OCI-M1 (cell line): ENCODE results near the gene NEU3.
"Not testable (repeated sequence)": the region's sequence is repeated elsewhere in the genome, so short reads cannot be mapped to it uniquely, and the experiment has no call there.

ENCODE experiments used
- DNase-seq: peaks from one replicate; lab custom pipeline; 2025; lab: John Stamatoyannopoulos, UW

Gene NEU3

DNA sequence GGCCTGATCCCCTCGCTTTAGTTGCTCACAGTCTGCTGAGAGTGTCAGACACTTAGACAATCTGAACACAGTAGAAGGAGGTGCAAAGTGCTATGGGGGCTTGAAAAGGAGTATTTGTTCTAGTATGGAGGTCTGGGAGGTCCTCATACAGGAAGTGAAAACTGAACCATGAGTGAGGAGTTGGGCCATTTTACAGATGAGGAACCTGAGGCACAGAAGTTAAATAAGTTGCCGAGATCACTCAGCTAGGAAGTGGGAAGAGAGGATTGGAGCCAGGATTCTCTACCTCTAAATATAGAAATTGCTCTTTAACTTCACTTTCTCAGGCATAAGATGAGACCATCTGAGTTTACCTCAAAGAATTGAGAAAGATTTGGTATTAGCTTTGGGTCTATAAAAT is 4.0 kb upstream of the NEU3 start:
- no peak for DNase-seq

DNA sequence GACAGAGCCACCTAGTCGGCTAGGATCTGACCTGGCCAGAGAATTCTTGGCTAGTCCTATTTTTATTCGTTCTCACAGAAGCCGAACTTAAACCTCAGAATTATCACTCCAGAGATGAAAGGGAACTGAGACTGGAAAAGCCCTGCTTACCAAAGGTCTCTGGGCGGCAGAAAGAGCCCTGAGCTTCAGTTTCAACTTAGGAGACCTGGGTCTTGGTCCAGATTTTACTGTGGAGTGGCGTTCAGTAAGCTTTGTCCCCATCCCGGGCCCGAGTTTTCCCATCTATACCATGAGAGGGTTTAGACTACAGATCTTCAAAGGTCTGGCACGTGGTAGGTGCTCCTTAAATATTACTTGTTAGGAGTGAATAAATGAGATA is 516 bp downstream of the NEU3 start:
- DNase-seq, result no peak

DNA sequence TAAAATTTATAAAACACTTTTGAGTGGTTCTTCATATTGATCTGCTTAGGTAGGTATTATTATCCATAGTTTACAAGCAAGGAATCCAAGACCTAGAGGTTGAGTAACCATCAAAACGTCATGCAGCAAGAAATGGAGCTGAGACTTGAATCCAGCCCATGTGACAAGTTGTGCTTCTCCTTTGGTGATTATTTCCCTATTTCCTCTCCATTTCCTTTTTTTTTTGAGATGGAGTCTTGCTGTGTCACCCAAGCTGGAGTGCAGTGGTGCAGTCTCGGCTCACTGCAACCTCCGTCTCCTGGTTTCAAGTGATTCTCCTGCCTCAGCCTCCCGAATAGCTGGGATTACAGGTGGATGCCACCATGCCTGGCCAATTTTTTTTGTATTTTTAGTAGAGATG is 1.4 kb downstream of the NEU3 start:
- peak; percentile 56 for DNase-seq

DNA sequence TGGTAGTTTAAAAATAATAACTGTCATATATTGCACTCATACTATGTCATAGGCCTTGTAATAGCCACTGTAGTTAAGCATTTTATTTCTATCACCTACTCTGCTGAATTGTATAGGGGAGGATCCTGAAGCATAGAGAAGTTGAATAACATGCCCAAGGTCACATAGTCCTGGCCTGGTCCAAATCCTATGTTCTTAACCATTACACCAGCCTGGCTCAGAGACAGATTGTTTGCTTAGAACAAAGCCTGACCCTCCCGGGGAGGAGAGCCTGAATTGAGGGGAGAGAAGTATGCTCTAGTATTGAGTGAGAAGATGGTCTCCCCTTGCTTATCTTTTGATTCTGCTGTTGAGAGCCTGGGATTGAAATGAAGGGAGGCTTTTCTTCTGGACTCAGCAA is 2.2 kb downstream of the NEU3 start:
- no peak for DNase-seq

DNA sequence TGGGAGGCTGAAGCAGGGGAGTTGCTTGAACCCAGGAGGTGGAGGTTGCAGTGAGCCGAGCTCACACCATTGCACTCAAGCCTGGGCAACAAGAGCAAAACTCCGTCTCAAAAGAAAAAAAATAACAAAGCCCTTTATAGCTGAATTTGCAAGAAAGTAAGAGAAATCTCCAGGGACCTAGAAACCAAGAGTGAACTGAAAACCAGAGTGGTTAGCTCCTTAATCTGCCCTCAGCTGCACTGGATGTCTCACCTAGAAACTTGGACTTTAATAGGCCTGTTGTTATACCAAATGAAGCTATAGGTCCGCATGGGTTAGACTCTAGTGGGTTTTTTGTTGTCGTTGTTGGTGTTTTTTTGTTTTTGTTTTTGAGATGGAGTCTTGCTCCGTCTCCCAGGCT is 4.1 kb downstream of the NEU3 start:
- DNase-seq, result no peak

DNA sequence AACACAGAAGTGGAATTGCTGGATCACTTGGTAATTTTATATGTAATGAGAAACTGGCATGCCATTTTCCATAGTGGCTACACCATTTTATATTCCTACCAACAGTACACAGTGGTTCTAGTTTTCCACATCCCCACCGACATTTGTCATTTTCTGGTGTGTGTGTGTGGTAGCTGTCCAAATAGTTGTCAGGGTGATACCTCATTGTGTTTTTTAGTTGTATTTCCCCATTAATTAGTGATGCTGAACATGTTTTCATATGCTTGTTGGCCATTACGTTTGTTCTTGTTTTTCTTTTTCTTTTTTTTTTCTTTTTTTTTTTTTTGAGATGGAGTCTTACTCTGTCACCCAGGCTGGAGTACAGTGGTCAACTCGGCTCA is 12.2 kb downstream of the NEU3 start:
- DNase-seq, result no peak

DNA sequence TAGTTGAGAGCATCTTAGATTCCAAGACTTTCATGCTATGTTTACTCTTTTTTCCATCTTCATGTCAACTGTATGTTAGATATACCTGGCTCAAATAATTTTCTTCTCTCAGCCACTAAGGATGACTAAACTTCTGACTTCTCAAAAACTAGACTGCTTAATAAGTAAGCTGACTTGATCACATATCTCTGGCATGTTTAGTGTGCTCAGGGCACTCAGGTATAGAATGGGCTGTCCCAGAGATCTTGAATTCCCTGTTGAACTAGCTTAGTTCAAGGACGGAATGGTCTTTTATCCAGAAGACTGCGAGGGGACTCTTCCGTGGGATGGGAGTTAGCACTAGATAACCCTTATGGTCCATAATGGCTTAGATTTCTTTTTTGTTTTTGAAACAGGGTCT is 13.0 kb downstream of the NEU3 start:
- DNase-seq, result no peak

DNA sequence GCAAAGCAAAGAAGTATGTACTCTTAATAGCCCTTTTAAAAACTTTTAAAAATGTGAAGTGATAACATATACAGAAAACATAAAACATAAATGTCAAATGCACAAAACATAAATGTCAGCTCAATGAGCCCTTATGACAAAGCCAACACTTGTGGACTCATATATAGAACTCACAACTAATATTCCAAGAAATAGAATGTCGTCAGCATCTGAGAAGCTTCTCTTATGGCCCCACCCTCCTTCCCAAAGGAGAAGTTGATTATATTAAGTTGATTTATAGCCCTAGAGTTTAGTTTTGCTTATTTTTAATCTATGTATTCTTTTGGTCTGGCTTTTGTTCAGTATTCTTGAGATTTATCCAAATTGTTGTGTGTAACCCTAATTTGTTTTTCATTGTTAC is 13.8 kb downstream of the NEU3 start:
- no peak for DNase-seq

DNA sequence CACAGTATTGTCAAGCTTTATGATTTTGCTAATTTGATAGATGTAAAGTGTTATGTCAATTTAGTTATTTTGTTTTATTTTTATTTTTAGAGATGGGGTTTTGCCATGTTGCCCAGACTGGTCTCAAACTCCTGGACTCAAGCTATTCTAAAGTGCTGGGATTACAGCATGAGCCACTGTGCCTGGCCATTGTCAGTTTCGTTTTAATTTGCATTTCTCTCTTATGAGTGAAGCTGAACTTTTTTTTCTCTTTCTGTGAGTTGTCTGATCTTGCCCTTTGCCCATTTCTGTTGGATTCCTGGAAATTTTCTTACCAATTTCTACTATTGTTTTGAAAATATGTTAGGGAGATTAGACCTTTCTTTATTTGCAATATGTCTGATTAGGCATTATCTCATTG is 15.5 kb downstream of the NEU3 start:
- DNase-seq, result no peak

DNA sequence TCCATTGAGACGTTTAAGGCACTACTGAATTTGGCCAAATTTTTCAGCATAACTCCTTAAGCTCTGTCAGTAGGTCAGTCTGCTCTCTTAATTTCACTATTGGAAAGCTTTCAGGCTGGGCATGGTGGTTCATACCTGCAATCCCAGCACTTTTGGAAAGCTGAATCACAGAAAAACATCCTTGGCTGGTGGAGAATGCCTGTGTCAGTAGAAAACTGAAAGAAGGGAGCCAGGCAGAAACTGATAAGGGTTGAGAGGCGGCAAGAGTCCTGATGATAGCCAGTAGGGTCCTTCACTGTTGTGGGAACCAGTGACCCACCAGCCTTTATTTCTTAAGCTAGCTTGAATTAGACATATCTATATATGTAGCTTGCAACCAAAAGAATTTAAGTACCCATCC is 22.6 kb downstream of the NEU3 start:
- DNase-seq, result no peak

DNA sequence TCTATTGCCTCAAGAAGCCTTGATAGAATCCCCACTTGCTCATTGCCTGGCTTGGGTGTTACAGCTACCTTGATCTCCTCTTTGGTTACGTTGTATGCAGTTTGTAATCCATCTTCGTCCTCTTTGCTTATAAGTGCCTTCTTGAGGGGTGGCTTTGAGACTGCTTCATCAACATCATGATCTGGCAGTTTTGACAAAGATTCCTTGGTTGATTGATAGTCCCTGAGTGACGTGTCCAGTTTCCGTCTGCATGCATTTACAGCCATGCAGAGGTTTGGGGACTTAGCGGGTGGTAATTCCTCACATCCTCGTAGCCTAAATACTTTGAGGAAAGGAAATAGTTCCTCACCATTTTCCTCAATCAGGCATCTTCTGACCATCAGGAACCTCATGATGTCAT is 23.1 kb downstream of the NEU3 start:
- no peak for DNase-seq

DNA sequence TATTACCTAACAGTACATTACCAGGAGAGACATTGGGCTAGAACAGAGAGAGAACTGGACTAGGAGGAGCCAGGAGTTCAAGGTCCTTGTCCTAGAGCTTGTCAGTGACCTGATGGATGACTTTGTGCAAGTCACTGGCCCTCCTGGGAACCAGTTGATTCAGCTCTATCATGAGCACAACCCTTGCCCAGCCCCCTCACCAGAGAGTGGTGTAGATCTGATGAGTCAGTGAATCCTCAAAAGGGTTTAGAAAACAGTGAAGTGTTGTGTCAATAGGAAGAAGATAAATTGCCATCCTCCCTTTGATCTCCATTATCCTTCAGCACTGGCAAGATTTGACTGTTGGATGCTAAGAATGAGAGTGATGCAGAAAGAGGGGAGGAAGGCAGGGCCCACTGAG is 24.3 kb downstream of the NEU3 start:
- peak; percentile 75 for DNase-seq

DNA sequence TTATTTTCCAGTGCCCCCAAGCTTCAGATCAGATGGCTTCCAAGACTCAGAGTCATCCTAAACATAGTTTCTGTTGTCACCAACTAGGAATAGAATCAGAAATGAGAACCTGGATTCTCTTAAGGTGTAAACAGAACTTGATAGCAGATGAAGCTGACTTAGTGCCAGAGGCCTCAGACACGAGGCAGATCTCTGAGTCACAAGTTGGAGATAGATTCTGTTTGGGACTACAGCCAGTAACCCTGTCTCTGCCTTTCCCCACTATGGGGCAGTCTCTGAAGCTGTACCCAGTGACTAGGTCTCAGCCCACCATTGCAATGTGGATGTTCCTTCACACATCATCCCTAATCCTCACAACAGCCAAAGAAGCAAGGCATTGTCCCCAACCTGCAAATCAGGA is 25.4 kb downstream of the NEU3 start:
- DNase-seq, result peak; percentile 71

DNA sequence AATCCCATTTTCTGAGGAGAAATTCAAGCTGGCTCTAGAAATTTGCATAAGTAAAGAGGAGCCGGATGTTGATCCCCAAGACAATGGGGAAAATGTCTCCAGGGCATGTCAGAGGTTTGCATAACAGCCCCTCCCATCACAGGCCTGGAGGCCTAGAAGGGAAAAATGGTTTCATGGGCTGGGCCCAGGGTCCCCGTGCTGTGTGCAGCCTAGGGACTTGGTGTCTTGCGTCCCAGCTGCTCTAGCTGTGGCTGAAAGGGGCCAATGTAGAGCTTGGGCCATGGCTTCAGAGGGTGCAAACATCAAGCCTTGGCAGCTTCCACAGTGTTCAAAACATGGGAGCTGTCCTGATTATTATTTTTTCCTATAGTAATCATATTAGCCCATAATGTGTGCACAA is 30.5 kb downstream of the NEU3 start:
- DNase-seq, result not testable (repeated sequence)

DNA sequence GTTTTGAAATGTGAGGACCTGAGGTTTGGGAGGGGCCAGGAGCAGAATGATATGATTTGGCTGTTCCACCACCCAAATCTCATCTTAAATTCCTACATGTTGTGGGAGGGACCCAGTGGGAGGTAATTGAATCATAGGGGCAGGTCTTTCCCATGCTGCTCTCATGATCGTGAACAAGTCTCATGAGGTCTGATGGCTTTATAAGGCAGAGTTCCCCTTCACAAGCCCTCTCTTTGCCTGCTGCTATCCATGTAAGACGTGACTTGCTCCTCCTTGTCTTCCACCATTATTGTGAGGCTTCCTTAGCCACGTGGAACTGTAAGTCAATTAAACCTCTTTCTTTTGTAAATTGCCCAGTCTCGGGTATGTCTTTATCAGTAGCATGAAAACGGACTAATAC is 31.6 kb downstream of the NEU3 start:
- DNase-seq, result not testable (repeated sequence)

DNA sequence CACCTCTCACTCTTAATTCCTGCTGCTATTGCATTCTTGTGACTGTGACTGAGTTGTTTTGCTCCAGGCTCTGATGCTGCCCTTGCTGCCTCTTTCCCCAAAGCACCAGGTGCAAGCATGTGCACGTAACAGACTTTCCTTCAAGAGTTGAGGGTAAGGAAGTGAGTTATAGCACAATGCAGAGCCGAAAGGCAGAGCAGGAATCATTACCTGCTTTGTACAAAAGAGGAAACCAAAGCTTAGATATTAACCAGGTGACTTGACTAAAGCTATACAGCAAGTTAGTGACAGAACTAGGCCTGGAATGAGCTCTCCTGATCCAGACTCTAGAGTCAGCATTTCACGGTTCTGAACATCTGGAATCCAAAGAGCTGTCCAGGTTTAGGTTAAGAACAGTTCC is 33.6 kb downstream of the NEU3 start:
- DNase-seq, result no peak

DNA sequence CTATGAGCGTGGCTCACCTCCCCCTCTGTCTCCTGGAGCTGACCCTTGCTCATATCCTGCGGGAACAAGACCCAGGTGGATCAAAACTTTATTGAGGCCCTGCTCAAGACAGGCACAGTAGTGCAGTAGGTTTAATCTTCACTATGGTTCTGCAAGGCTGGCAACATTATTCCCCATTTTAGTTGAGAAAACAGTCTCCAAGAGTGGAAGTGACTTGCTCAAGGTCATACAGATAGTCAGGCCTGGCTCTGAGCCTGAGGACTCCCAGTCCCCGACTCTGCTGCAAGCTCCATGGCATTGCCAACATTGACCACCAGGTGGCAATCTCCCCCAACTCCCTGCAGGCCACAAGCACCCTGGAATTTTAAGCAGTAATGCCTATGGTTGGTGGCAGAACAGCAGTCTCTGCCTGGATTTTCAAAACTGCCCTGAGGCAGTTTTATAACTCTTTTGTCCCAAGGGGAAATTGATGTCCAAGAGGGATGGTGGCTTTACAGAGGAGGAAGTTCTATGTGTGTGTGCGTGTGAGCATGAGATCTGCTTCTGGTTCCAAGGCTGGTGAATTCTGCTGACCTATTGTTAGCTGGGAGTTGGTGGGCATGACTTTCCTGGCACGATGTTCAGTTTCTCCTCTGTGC is 34.1 kb downstream of the NEU3 start:
- DNase-seq, result peak; percentile 99

DNA sequence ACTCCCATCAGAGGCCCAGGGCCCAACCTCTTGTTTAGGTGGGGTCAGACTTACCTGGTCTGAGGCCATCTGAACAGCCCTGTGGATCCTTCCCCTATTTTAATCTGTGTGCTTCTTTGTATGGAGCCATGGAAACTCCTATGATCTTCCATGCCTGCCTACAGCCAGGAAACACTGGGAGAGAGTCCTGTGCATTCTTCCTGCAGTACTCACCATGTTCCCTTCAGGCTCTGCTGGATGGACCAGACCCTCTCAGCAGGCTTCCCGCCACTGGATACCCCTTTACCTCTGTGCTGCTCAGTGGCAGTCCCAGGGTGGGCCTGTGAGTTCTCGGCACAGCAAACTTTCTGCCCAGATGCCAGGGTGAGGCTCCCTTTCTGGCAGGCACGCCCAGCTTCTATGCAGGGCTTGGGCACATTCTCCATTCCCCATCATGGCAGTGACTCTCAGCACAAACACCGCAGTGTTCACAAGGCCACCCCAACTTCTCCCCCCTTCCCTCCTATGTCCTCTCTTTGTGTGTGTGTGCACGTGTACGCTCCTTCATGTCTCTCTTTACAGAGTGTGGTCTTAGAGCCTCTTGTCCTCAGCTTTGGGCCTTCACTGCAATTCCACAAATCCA is 34.8 kb downstream of the NEU3 start:
- no peak for DNase-seq

DNA sequence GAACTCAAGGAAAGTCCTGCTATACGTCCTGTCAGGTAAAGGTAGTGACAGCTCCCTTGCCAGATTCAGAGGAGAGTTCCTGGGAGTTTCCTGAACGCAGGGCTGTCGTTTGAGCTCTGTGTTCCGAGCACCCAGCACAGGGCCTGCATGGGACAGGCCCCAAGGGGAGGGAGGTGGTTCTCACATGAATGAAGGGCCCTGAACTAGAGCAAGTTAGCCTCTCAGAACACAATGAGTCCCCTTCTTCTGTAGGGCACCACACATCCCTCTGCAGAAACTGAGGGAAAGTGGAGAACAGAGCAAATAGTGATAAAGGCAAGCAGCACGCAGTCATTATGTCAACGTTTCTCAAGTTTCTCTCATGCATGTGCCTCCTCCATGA is 35.3 kb downstream of the NEU3 start:
- DNase-seq, result no peak

DNA sequence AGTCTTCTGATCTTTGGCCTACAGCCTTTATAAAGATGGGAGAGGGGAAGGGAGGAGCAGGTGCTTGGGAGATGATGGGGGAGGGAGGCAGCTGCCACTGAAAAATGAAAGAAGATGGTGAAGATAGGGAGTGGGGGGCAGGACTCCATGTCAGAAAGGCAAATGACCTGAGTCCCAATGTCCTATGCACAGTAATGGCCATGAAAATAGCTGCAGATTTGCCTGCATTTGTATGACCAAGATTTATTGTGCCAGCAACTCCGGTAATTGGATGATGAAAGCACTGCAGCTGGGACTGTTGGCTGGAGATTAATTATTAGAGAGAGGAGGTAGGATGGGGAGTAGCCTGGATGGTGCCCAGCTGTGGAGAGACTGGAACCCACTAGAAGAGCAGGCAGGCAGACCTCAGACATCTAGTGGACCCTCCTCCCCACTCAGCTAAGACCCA is 36.1 kb downstream of the NEU3 start:
- DNase-seq, result peak; percentile 72

DNA sequence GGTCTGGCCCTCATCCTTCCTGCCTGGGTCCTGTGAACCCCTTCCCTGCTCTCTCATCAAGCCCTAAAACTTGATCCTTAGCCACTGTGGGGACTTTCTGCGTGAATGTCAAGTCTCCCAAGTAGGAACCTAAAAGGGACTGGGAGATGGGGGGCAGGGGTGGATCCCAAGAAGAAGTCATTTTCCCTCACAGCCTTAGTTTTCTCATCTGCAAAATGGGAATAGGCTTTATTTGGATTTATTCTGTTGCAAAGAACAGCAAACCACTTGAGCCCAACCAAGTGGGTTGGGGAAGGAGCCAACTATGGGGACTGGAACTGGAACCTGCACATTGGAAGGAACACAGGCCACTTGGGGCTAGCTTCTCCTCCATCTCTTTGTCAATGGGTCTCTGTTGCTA is 36.8 kb downstream of the NEU3 start:
- DNase-seq, result no peak

DNA sequence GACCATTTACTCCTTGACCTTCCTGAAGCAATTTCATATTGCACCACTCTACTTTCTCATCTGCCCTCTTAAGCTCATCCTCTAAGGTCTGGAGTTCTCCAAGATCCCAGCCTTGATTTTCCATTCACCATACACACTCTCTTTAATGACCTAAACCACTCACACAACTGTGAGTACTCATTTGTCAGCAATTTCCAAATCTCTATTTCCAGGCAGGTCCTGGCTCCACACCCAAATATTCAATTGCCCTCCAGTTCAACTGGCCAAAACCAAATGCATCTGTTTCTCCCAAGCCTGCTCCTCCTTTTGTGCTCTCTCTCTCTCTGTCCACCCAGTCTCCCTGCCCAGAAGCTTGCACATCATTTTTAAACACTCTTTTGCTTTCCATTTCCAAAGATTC is 39.6 kb downstream of the NEU3 start:
- no peak for DNase-seq

DNA sequence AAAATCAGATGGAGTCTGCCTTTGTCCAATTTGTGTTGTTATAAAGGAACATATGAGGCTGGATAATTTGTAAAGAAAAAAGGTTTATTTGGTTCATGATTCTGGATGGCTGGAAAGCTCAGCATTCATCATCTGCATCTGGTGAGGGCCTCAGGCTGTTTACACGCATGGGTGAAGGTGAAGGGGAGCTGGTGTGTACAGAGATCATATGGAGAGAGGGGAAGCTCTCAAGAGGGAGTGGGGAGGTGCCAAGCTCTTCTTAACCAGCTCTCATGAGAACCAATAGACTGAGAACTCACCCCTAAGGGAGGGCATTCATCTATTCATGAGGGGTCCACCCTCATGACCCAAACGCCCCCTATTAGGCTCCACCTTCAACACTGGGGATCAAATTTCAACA is 40.0 kb downstream of the NEU3 start:
- DNase-seq, result no peak

DNA sequence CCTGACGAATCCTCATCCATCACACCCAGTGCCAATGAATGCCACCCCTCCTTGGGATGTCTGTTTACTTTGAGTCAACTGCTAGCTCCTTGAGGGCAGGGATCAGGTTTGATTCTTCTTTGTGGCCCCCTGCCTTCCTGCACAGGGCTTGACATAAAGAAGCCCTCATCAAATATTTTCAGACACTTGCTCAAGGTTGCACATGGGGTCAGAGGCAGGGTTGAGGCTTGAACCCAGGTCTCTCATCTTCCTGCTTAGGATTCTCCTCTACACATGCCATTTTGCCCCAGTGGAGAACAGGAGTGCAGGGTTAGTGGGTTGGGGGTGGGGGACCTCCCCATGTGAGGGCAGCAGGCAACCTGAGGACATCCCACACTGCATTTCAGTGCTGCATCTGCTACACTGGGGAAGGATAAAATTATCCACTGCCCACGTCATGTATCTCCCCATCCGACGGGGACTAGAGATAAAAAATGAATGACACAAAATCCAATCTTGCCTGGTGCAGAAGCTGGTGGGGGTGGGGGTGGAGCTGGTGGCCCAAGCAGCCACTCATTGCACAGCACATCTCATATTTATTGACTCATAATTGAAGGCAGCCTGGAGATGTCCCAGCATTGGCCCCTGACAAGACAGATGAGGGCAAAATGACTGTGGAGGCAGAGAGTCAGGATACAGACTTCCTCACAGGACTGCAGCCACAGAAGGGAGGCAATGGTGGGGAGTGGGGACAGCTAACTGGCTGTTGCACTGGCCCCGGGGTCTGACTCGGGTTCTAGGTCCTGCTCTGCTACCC is 41.3 kb downstream of the NEU3 start:
- peak; percentile 95 for DNase-seq
